B cell (primary cell): ENCODE data around the gene STX12. TPM values are rescaled to one million over a fixed set of nuclear protein-coding genes. Genes with fewer than 3 reads are reported as not detected.

Experiments used
- ATAC-seq: fragments of 200-7000 bp; cut with Tn5 transposase; one replicate; pipeline ENCODE4 v1.10.0; 2021; ENCODE audit warnings: low read depth, mild to moderate bottlenecking, moderate number of reproducible peaks, moderate library complexity
- CTCF ChIA-PET: fragments of 350-600 bp; sonication (Branson Sonifier 250); formaldehyde crosslinking; loops from one replicate; lab custom pipeline; 2021; ENCODE audit warnings: antibody characterized with exemption, inconsistent platforms; lab: Charles Lee
- POLR2A ChIA-PET: fragments of 350-600 bp; sonication (Branson Sonifier 250); formaldehyde crosslinking; loops from one replicate; lab custom pipeline; 2021; ENCODE audit warnings: antibody characterized with exemption; lab: Charles Lee
- DNase-seq: peaks from one replicate; pipeline ENCODE4 v3.0.0; 2013
- H2AFZ ChIP-seq: 2 replicates; pipeline ENCODE4 v1.6.1; 2012; ENCODE audit warnings: mild to moderate bottlenecking, low read depth, low read length; ENCODE audit not compliant: insufficient read depth, poor library complexity, severe bottlenecking
- H3K27ac ChIP-seq, 2 donors: 1 replicate in 1 of 2; 2 replicates in 1 of 2; pipeline ENCODE4 v1.5.1; 2012 to 2013; ENCODE audit warnings: low read length in 2 of 2, mild to moderate bottlenecking in 2 of 2, moderate library complexity in 1 of 2
- H3K27me3 ChIP-seq, 4 experiments: fragments of 200-600 bp in 1 of 4; sonication (generic) in 1 of 4; replicated peaks in 1 of 4; 1 replicate in 2 of 4; 2 replicates in 2 of 4; pipeline versions ENCODE4 v1.6.1 to v1.7.0; 2013 to 2016; ENCODE audit warnings: low read length in 3 of 4, mild to moderate bottlenecking in 2 of 4, mixed read lengths in 1 of 4, moderate library complexity in 1 of 4; ENCODE audit not compliant: insufficient read depth in 4 of 4, control insufficient read depth in 3 of 4; ENCODE audit errors: control extremely low read depth in 1 of 4
- H3K36me3 ChIP-seq, 2 experiments: replicated peaks in 1 of 2; 1 replicate in 1 of 2; 2 replicates in 1 of 2; pipeline versions ENCODE4 v1.6.1 to v1.7.1; 2013; ENCODE audit warnings: low read length in 1 of 2; ENCODE audit not compliant: insufficient read depth in 2 of 2, control insufficient read depth in 1 of 2; ENCODE audit errors: control extremely low read depth in 1 of 2, extremely low read depth in 1 of 2
- H3K4me1 ChIP-seq, 2 donors: fragments of 200-600 bp in 1 of 2; sonication (generic) in 1 of 2; 1 replicate in 1 of 2; 2 replicates in 1 of 2; pipeline versions ENCODE4 v1.5.1 to v1.6.1; 2013 to 2017; ENCODE audit warnings: low read length in 2 of 2; ENCODE audit not compliant: control insufficient read depth in 2 of 2, insufficient read depth in 2 of 2
- H3K4me2 ChIP-seq: replicated peaks from 2 replicates; pipeline ENCODE3; 2012; ENCODE audit warnings: mild to moderate bottlenecking, low read depth, low read length; ENCODE audit not compliant: poor library complexity, severe bottlenecking
- H3K4me3 ChIP-seq, 5 experiments: fragments of 200-600 bp in 1 of 5; sonication (generic) in 1 of 5; 1 replicate in 3 of 5; 2 replicates in 2 of 5; pipeline versions ENCODE4 v1.5.1 to v1.7.0; 2011 to 2016; ENCODE audit warnings: low read length in 4 of 5, mild to moderate bottlenecking in 4 of 5, low read depth in 2 of 5, control low read depth in 1 of 5, moderate library complexity in 1 of 5; ENCODE audit not compliant: insufficient read depth in 1 of 5; ENCODE audit errors: control extremely low read depth in 1 of 5, extremely low read depth in 1 of 5
- H3K79me2 ChIP-seq: fragments of 200-600 bp; sonication (generic); one replicate; pipeline ENCODE4 v1.6.0; 2016; ENCODE audit warnings: low read length; ENCODE audit not compliant: control insufficient read depth, insufficient read depth
- H3K9ac ChIP-seq: fragments of 200-600 bp; sonication (generic); 2 replicates; pipeline ENCODE4 v1.6.1; 2017; ENCODE audit warnings: mild to moderate bottlenecking, low read length, moderate library complexity
- H3K9me3 ChIP-seq, 3 donors: one replicate each; pipeline versions ENCODE4 v1.6.1 to v1.7.1; 2013; ENCODE audit warnings: low read length in 2 of 3; ENCODE audit not compliant: control insufficient read depth in 2 of 3, insufficient read depth in 1 of 3; ENCODE audit errors: control extremely low read depth in 1 of 3
- H4K20me1 ChIP-seq: 2 replicates; pipeline ENCODE4 v1.6.0; 2012; ENCODE audit warnings: mild to moderate bottlenecking, low read length; ENCODE audit not compliant: insufficient read depth, control insufficient read depth, poor library complexity, severe bottlenecking
- H3K27ac Mint-ChIP-seq: one replicate; pipeline ENCODE4 v1.8.0; 2021; ENCODE audit warnings: mixed read lengths
- H3K27me3 Mint-ChIP-seq: one replicate; pipeline ENCODE4 v1.8.0; 2021; ENCODE audit warnings: mixed read lengths
- H3K4me1 Mint-ChIP-seq: one replicate; pipeline ENCODE4 v1.8.0; 2021; ENCODE audit warnings: mixed read lengths
- H3K4me3 Mint-ChIP-seq: one replicate; pipeline ENCODE4 v1.8.0; 2021; ENCODE audit warnings: mixed read lengths
- H3K9me3 Mint-ChIP-seq: one replicate; pipeline ENCODE4 v1.8.0; 2022; ENCODE audit warnings: mixed read lengths; ENCODE audit not compliant: insufficient read depth
- EZH2 ChIP-seq: IDR thresholded peaks from 2 replicates; pipeline ENCODE4 v1.6.1; 2012; ENCODE audit warnings: borderline replicate concordance, low read depth, mild to moderate bottlenecking, moderate library complexity, low read length; ENCODE audit not compliant: insufficient read depth, poor library complexity, severe bottlenecking
- WGBS: methylation state at CpG from one replicate; pipeline ENCODE4 v1.1.5; 2013; ENCODE audit warnings: missing lambda C conversion rate; ENCODE audit not compliant: insufficient coverage; 5-methylcytosine and 5-hydroxymethylcytosine counted together
- intact Hi-C: fragments of 100-400 bp; cut with micrococcal nuclease; formaldehyde crosslinking; loops from one replicate; pipeline ENCODE4 v1.10.0; 2022
- polyA plus RNA-seq: library from polyadenylated mRNA; depleted of rRNA; stranded (reverse); fragments of >200 nt; gene quantifications from 2 replicates; pipeline ENCODE4 v1.2.3, GENCODE V29; 2012
- total RNA-seq, 2 donors: library from RNA; stranded (reverse); fragments of 120-200 nt in 1 of 2; gene quantifications; 1 replicate in 1 of 2; 2 replicates in 1 of 2; pipeline versions ENCODE4 v1.2.3 to v1.2.4, GENCODE V29; 2013 to 2022
- TF ChIP-seq, protein P1 (sequence below): fragments of 200-600 bp; IDR thresholded peaks from one replicate; pipeline ENCODE4 v1.8.0; 2022; ENCODE audit warnings: antibody characterized with exemption, mild to moderate bottlenecking

The STX12 gene
- total and polyA plus RNA-seq, 2 donors (not counting 1 experiment from before 2014, with no cell fraction given): 20.5 to 36.4 TPM

DNA sequence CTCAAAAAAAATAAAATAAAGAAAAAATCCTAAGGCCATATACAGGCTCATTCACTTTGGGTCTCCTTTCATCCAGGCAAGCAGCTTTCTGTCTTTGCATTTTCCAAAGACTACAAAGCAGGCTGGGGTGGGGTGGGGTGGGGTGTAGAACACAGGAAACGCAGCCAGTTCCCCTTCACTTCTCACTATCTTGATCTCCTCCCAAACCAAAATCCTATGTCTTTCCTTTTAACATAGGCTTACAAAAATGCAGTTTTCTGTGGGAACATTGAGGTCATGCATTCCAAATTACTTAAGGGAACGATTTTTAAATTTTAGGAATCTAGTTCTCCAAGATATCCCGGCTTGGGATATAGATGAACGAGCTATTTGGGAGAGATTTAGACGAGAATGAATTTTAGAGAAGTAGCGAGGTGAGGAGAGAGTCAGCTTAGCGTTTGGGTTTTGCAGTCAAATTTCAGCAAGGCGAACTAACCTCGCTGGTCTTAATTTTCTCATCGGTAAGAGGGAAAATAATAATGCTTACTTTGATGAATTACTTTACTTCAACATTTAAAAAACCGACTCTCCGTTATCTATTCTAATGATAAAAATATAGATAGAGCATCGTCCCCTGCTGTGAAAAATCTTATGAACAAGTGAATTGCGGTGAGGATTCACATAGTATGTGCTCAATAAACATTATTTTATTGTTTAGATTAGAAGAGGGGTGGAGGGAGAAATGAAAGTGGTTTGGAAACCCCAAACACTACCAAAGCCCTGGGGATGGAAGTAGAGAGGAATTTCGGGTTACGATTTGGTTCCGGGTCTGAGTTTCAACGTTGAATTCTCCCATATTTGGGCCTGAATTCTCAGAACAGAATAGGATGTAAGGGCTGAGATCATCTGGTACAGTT, 735 bp upstream of the STX12 start:
- Mint-ChIP-seq H3K27ac (peak overlapping the region; percentile 95), H3K27me3 (no peaks in the 10 kb centered on the region), H3K9me3 (no peaks in the 10 kb centered on the region), H3K4me3 (peak overlapping the region; percentile 86), H3K4me1 (peaks cover 31% of the 10 kb centered on the region)
- Histone ChIP-seq H3K27ac (peak overlapping the region; percentile 94 to 98), H3K79me2 (peaks cover 42% of the 10 kb centered on the region), H3K9ac (peak overlapping the region; percentile 96), H3K36me3 (peaks cover 0 to 5% of the 10 kb centered on the region in 2 experiments), H3K4me2 (peak overlapping the region; percentile 91), H3K9me3 (no peaks in the 10 kb centered on the region), H4K20me1 (peaks cover 4% of the 10 kb centered on the region), H2AFZ (peak overlapping the region; percentile 79), H3K4me1 (peaks cover 16 to 29% of the 10 kb centered on the region in 2 donors), H3K4me3 (peak overlapping the region; percentile 82 to 98 (median 97)), H3K27me3 (no peaks in the 10 kb centered on the region)
- WGBS: 10% methylated on average over 6 of the region's 18 CpGs
- DNase-seq: no peak
- ChIA-PET CTCF (interaction anchor here (0.9 to 2.2 kb wide), 6 partner anchors 47 to 520 kb away, joined by 3 to 14 read pairs (median 6); partner anchors contain the start of genes FAM76A and IFI6), POLR2A (interaction anchor here (0.6 to 2.7 kb wide), 6 partner anchors 9 to 58 kb away, joined by 3 to 12 read pairs (median 4); partner anchors contain the start of genes FAM76A and PPP1R8)
- intact Hi-C loops: loop anchor here (5.0 kb wide), 2 partner anchors 555 to 675 kb away; partner anchors contain the start of gene MED18
- TF ChIP-seq, protein P1, sequence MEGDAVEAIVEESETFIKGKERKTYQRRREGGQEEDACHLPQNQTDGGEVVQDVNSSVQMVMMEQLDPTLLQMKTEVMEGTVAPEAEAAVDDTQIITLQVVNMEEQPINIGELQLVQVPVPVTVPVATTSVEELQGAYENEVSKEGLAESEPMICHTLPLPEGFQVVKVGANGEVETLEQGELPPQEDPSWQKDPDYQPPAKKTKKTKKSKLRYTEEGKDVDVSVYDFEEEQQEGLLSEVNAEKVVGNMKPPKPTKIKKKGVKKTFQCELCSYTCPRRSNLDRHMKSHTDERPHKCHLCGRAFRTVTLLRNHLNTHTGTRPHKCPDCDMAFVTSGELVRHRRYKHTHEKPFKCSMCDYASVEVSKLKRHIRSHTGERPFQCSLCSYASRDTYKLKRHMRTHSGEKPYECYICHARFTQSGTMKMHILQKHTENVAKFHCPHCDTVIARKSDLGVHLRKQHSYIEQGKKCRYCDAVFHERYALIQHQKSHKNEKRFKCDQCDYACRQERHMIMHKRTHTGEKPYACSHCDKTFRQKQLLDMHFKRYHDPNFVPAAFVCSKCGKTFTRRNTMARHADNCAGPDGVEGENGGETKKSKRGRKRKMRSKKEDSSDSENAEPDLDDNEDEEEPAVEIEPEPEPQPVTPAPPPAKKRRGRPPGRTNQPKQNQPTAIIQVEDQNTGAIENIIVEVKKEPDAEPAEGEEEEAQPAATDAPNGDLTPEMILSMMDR: no peak
- no peak for TF ChIP-seq EZH2
- ATAC-seq: no peak
